Measurements from ENCODE around the gene LAIR1. TPM values are rescaled to one million over a fixed set of nuclear protein-coding genes. Genes with fewer than 3 reads are reported as not detected.

The LAIR1 gene
- polyA plus RNA-seq, 1 of the 3 experiments (the other 2 are of a cell fraction) = not detected

GRCh38 chr19:54393381-54393780, 28.6 kb upstream of the LAIR1 start:
- no peak overlapping the region for H3K27ac ChIP-seq (ENCODE audit: low read depth in 2 of 2, low read length in 1 of 2)
- H3K36me3 ChIP-seq (replicated peaks in 1 of 2; ENCODE audit: control insufficient read depth in 1 of 2, insufficient read depth in 2 of 2, low read length in 1 of 2) = no peaks in the 10 kb centered on the region
- H3F3A ChIP-seq (replicated peaks; ENCODE audit: insufficient read depth) = no peaks in the 10 kb centered on the region
- no peaks in the 10 kb centered on the region for H3K79me2 ChIP-seq (ENCODE audit: insufficient read depth)
- WGBS (ENCODE audit: low lambda C conversion rate) = 54% methylated on average over 12 of the region's 16 CpGs
- DNase-seq = no peak
- ChIA-PET POLR2A (no interaction called here), CTCF (interaction anchor here (0.7 to 1.2 kb wide), 2 partner anchors 39 to 1787 kb away, joined by 3 read pairs; no protein-coding TSS in a partner anchor)
- no peaks in the 10 kb centered on the region for H4K20me1 ChIP-seq (ENCODE audit: insufficient read depth)
- H3K4me2 ChIP-seq = no peak overlapping the region
- H2AFZ ChIP-seq (ENCODE audit: low read depth) = no peak overlapping the region
- H3K4me3 ChIP-seq (ENCODE audit: low read depth in 2 of 2, low read length in 1 of 2) = no peak overlapping the region
- H3K4me1 ChIP-seq (ENCODE audit: control insufficient read depth in 1 of 2, insufficient read depth in 2 of 2, low read depth in 1 of 2, low read length in 1 of 2) = no peaks in the 10 kb centered on the region
- H3K27me3 ChIP-seq (ENCODE audit: insufficient read depth) = peaks cover 61% of the 10 kb centered on the region
- no peak overlapping the region for H3K9ac ChIP-seq
- no peak for TF ChIP-seq FOXJ3 (CRISPR knock-in tag; IDR thresholded peaks at IDR 0.05)
- TF ChIP-seq SIN3A (IDR thresholded peaks at IDR 0.05; ENCODE audit: borderline replicate concordance, low read depth, low read length) = no peak
- TF ChIP-seq PBX3 (IDR thresholded peaks at IDR 0.05) = no peak
- TF ChIP-seq RAD21 (IDR thresholded peaks at IDR 0.05; ENCODE audit: low read length) = no peak
- TF ChIP-seq, protein P1, sequence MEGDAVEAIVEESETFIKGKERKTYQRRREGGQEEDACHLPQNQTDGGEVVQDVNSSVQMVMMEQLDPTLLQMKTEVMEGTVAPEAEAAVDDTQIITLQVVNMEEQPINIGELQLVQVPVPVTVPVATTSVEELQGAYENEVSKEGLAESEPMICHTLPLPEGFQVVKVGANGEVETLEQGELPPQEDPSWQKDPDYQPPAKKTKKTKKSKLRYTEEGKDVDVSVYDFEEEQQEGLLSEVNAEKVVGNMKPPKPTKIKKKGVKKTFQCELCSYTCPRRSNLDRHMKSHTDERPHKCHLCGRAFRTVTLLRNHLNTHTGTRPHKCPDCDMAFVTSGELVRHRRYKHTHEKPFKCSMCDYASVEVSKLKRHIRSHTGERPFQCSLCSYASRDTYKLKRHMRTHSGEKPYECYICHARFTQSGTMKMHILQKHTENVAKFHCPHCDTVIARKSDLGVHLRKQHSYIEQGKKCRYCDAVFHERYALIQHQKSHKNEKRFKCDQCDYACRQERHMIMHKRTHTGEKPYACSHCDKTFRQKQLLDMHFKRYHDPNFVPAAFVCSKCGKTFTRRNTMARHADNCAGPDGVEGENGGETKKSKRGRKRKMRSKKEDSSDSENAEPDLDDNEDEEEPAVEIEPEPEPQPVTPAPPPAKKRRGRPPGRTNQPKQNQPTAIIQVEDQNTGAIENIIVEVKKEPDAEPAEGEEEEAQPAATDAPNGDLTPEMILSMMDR (IDR thresholded peaks at IDR 0.05) = no peak
- no peak for TF ChIP-seq RCOR1 (IDR thresholded peaks at IDR 0.05; ENCODE audit: low read length)
- TF ChIP-seq RXRA (IDR thresholded peaks at IDR 0.05; ENCODE audit: borderline replicate concordance, low read depth) = no peak
- no peak for TF ChIP-seq RFX5 (IDR thresholded peaks at IDR 0.05; ENCODE audit: low read length)
- TF ChIP-seq CHD2 (IDR thresholded peaks at IDR 0.05; ENCODE audit: low read length, partially characterized antibody) = no peak
- no peak for TF ChIP-seq FOSL2 (IDR thresholded peaks at IDR 0.05; ENCODE audit: borderline replicate concordance, low read depth)
- no peaks in the 10 kb centered on the region for H3K9me3 ChIP-seq
- H3K9me2 ChIP-seq = no peaks in the 10 kb centered on the region

GRCh38 chr19:54392105-54392504, 27.4 kb upstream of the LAIR1 start:
- no peaks in the 10 kb centered on the region for H3F3A ChIP-seq (replicated peaks; ENCODE audit: insufficient read depth)
- H4K20me1 ChIP-seq (ENCODE audit: insufficient read depth) = no peaks in the 10 kb centered on the region
- H3K27me3 ChIP-seq (ENCODE audit: insufficient read depth) = peaks cover 64% of the 10 kb centered on the region
- ChIA-PET CTCF (interaction anchor here (1.0 to 3.0 kb wide), 15 partner anchors 10 to 599 kb away, joined by 3 to 22 read pairs (median 4); no protein-coding TSS in a partner anchor), POLR2A (no interaction called here)
- no peak for DNase-seq
- H3K4me3 ChIP-seq (ENCODE audit: low read depth in 2 of 2, low read length in 1 of 2) = no peak overlapping the region
- H3K9me3 ChIP-seq = no peaks in the 10 kb centered on the region
- H3K79me2 ChIP-seq (ENCODE audit: insufficient read depth) = no peaks in the 10 kb centered on the region
- no peaks in the 10 kb centered on the region for H3K4me1 ChIP-seq (ENCODE audit: control insufficient read depth in 1 of 2, insufficient read depth in 2 of 2, low read depth in 1 of 2, low read length in 1 of 2)
- no peak overlapping the region for H2AFZ ChIP-seq (ENCODE audit: low read depth)
- H3K27ac ChIP-seq (ENCODE audit: low read depth in 2 of 2, low read length in 1 of 2) = no peak overlapping the region
- H3K4me2 ChIP-seq = no peak overlapping the region
- H3K36me3 ChIP-seq (replicated peaks in 1 of 2; ENCODE audit: control insufficient read depth in 1 of 2, insufficient read depth in 2 of 2, low read length in 1 of 2) = no peaks in the 10 kb centered on the region
- no peaks in the 10 kb centered on the region for H3K9me2 ChIP-seq
- 5% methylated on average over 5 of the region's 5 CpGs for WGBS (ENCODE audit: low lambda C conversion rate)
- H3K9ac ChIP-seq = no peak overlapping the region
- no peak for TF ChIP-seq SIN3A (IDR thresholded peaks at IDR 0.05; ENCODE audit: borderline replicate concordance, low read depth, low read length)
- TF ChIP-seq JUND (IDR thresholded peaks at IDR 0.05) = no peak
- no peak for TF ChIP-seq TCF12 (IDR thresholded peaks at IDR 0.05)
- TF ChIP-seq IRF3 (IDR thresholded peaks at IDR 0.05; ENCODE audit: low read depth, low read length) = no peak
- TF ChIP-seq MEF2A (IDR thresholded peaks at IDR 0.05; ENCODE audit: borderline replicate concordance, low read depth) = no peak
- TF ChIP-seq, protein P1 (IDR thresholded peaks at IDR 0.05) = no peak
- no peak for TF ChIP-seq ELF1 (IDR thresholded peaks at IDR 0.05)
- no peak for TF ChIP-seq POLR2AphosphoS5 (IDR thresholded peaks at IDR 0.05; ENCODE audit: low read depth, low read length)
- TF ChIP-seq RAD21 (IDR thresholded peaks at IDR 0.05; ENCODE audit: low read length) = no peak
- TF ChIP-seq NRF1 (IDR thresholded peaks at IDR 0.05; ENCODE audit: low read depth, low read length) = no peak
- TF ChIP-seq, protein P2, sequence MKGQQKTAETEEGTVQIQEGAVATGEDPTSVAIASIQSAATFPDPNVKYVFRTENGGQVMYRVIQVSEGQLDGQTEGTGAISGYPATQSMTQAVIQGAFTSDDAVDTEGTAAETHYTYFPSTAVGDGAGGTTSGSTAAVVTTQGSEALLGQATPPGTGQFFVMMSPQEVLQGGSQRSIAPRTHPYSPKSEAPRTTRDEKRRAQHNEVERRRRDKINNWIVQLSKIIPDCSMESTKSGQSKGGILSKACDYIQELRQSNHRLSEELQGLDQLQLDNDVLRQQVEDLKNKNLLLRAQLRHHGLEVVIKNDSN (IDR thresholded peaks at IDR 0.05; ENCODE audit: borderline replicate concordance, low read depth) = no peak
- no peak for TF ChIP-seq GATA2 (CRISPR knock-in tag; IDR thresholded peaks at IDR 0.05)
- no peak for TF ChIP-seq YY1 (IDR thresholded peaks at IDR 0.05; ENCODE audit: low read depth)
